Left renal cortex interstitium (tissue), 4 donors: ENCODE measurements around the gene SUMO3. TPM values are rescaled to one million over a fixed set of nuclear protein-coding genes. Genes with fewer than 3 reads are reported as not detected.

ENCODE experiments used
- DNase-seq, 4 donors: peaks; one replicate each; pipeline ENCODE4 v3.0.0-alpha.2; 2013; ENCODE audit warnings: low read depth in 4 of 4, low spot score in 2 of 4, missing footprints in 1 of 4
- polyA plus RNA-seq, 4 donors: library from polyadenylated mRNA; unstranded; fragments of 120-200 nt; gene quantifications; one replicate each; pipeline ENCODE4 v1.2.1, GENCODE V29; 2013; ENCODE audit not compliant: insufficient read length in 4 of 4

Gene SUMO3
- polyA plus RNA-seq, 4 donors, result 99.6 to 121 (median 113) TPM

DNA sequence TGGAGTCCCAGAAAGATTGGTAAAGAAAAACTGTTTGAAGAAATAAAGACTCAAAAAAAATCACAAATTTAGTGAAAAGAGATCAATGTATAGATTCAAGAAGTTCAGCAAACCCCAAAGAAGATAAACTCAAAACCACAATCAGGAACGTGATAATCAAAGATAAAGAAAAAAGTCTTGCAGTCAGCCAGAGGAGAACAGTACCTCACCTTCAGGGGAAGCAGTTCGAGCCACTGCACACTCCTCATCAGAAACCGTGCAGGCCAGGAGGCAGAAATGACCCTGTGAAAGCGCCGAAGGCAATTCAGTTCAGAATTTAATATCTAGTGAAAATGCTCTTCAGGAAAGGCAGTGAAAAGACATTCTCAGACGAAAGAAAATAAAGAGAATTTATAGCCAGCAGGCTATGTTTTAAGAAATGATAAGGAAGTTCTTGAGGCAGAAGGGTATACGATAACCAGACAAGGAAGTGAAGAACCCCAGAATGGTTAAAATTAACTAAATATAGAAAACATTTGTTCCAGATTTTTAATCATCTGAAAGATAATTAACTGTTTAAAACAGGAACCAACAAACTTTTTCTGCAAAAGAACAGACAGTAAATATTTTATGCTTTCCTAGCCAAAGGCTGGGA is 13.5 kb upstream of the SUMO3 start:
- no peak for DNase-seq

DNA sequence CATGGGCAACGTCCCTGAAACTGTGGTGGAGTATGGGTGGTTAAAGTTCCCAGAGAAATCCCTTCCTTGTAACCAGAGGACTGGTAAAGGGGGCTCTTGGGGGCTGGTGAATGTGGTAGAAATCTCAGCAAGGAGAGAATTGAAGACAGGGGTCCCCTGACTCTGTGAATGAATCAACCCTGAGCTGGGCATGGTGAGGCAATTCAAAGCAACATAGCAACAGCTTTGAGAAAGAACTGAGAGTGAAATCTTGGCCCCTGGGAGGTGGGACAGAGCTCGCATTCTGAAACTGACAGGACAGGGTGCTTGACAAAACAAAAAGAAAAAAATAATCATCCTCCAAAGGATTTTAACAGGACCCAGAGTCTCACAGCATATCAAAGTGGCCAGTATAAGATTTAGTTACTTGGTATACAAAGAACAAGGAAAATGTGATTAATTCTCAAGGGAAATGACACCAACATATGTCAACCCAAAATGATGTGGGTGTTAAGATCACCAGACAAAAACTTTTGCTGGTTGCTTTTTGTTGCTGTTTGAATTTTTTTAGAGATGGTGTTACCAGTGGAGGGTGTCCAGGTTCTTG is 11.7 kb upstream of the SUMO3 start:
- no peak for DNase-seq

DNA sequence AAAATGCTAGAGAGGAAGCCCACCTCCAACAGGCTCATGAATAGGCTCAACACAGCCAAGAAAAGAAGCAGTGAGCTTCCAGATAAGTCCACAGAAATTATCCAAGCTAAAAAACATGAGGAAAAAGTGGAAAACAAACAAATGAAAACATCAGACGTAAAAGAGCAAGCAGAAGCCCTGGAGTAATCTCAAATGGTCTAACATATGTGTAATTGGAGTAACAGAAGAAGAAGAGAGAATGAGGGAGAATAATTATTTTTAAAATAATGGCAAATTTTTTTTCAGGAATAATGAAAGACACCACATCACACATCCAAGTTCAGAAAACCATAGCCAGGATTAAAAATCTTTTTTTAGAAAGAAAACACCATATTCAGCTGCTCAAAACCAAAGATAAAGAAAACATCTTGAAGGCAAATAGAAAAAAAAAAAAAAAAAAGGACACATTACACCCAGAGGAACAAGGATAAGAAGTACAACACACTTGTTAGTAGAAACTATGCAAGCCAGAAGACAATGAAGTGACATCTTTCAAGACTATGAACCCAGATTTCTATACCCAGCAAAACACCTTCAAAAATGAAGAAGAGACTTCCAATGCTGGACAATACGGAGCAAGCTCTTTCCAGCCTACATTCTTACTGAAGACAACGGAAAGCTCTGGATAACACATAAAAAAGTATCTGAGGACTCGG is 10.6 kb upstream of the SUMO3 start:
- no peak for DNase-seq

DNA sequence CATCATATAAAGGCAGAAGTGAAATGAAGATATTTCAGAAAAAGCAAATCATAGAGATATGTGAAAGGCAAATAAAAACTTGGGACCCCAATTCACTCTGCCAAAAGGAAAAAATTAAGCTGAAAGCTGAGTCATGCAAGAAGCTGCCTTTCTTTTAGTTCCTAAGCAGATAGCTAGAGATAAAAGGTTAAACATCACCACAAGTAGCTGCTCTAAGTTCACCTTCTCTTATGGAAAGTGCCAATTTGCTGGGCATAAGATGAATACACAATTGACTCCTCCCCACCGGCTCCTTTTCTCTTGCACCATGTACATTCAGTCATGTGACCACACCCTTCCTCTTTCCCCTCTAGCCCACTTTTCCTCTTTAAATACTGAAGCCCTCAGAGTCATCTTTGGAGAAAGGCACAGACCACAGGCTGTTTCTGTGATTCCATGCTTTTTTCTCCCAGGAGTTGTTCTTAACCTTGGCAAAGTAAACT is 5.4 kb upstream of the SUMO3 start:
- no peak for DNase-seq

DNA sequence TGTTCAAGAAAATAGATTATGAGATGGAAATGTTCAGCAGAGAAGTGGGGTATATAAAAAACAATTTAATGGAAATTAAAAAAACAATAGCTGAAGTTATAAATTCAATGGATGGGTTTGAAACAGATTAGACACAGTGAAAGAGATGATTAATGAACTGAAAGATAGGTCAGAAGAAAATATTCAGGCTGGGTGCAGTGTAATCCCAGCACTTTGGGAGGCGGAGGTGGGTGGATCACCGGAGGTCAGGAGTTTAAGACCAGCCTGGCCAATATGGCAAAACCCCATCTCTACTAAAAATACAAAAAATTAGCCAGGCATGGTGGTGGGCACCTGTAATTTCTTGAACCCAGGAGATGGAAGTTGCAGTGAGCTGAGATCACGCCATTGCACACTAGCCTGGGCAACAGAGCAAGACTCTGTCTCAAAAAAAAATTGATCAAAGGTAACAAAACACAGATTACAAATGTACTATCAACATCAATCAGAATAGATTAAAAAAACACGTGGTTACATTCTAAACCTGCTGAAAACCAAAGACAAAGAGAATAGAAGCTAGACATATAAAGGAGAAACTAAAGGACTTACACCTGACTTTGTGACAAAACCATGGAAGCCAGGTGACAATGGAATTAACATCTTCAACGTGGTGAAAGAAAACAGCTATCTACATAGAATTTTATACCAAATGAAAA is 4.8 kb upstream of the SUMO3 start:
- no peak for DNase-seq

DNA sequence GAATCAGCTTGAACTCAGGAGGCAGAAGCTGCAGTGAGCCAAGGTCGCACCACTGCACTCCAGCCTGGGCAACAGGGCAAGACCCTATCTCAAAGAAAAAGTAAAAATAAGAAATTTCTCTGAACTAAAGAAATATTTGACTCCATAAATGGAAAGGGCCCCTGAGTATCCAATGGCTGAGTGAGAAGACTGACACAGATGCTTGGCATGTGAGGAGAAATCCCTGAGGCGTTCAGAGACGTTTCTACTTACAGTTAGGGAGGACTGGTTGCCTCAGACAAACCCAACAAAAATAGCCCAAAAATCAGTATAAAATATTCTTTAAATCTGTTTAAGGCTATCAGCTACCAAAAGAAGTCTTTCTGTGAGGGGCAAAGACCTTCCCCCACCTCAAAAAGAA is 3.0 kb upstream of the SUMO3 start:
- no peak for DNase-seq

DNA sequence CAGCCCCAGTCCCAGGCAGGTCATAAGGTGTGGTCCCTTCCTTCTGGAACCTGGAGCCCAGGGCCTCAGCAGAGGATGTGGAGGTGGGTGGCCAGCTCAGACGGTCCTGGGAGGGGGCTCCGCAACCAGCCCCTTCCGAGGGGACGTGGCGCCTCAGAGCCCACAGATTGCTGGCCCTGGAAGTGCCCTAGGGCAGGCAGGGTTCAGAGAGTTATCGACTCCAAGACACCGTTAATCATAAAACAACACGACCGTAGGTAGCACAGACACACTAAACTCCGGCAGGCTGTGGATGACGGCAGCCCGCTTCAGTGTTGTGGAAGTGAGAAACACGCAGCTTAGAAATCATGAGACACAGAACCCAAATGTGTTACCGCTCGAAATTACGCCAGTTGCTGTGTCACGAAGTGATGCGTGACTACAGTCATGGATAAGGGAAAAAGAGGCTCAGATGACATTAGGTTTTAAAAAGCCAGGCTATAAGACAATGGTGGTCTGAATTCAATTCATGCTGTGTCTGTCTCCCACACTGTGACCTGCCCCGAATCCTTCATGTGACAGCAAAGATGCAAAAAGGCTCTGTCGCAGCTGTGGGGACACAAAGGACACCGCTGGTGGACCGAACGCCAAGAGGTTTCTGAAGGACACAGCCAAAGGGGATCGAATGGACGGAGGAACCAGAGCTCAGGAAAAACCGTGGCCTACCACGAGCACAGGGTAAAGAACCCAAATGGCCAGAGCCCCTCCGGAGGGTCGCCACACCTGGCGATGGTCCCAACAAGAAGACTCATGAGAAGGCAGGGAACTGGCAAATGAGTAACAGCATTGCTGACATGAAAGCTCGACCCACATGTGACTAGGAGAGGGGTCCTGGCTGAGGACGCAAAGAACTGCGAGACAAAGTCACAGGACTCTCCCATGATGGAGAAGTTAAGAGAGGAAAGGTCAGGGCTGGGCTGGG is 1.7 kb upstream of the SUMO3 start:
- DNase-seq, result no peak

DNA sequence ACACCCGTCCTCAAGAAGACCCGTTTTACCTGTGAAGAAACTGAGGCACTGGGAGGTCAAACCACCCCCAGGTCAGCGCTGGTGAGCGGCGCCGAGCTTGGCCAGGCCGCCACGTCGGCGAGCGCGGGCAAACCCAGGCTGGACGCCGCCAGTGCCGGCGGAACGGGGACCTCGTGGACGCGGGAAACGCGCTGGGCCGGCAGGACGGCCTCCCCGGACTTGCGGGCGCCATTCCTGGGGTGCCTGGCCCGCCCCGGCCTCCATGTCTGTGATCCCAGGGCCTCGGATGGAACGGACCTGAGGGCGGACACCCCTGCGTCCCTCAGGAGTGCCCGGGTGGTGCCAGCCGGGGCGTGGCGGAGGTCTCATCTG is 764 bp upstream of the SUMO3 start:
- no peak for DNase-seq

DNA sequence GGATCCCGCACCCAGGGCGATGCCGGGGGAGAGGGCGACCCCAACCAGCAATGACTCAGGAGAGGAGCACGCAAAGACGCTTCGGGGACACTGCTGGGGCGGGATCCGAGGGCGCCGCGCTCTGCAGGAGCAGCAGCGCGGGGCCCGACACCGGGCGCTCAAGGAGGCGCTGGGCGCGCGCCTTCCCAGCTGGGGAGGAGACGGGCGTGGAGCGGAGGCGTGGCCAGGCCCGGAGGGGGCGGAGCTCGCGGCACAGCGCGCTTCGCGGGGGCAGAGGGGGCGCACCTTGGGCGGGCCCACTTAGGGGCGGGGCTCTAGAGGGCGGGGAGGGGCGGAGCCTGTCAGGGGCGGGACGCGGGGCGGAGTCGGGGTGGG is 369 bp downstream of the SUMO3 start:
- peak in 3 of 4 donors; percentile 61 to 76 (median 71) for DNase-seq

DNA sequence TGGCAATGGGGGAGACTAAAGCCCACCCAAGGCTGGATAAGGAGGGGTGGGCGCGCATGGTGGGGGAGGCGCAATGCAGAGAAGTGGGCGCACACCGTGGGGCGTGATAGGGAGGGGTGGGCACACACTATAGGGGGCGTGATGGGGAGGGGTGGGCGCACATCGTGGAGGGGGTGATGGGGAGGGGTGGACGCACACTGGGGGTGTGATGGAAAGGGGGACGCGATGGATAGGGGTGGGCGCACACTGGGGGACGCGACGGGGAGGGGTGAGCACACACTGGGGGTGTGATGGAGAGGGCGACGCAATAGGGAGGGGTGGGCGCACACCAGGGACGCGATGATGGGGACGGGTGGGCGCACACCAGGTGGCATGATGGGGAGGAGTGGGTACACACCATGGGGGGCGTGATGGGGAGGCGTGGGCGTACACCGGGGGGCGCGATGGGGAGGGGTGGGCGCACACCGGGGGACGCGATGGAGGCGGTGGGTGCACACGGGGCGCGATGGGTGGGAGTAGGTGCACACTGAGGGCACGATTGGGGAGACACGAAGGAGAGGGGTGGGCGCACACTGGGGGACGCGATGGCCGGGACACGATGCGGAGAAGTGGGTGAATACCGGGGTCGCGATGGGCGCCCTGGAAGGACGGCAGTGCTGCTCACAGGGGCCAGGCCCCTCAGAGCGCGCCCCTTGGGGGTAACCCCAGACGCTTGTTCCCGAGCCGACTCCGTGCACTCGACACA is 929 bp downstream of the SUMO3 start:
- no peak for DNase-seq

DNA sequence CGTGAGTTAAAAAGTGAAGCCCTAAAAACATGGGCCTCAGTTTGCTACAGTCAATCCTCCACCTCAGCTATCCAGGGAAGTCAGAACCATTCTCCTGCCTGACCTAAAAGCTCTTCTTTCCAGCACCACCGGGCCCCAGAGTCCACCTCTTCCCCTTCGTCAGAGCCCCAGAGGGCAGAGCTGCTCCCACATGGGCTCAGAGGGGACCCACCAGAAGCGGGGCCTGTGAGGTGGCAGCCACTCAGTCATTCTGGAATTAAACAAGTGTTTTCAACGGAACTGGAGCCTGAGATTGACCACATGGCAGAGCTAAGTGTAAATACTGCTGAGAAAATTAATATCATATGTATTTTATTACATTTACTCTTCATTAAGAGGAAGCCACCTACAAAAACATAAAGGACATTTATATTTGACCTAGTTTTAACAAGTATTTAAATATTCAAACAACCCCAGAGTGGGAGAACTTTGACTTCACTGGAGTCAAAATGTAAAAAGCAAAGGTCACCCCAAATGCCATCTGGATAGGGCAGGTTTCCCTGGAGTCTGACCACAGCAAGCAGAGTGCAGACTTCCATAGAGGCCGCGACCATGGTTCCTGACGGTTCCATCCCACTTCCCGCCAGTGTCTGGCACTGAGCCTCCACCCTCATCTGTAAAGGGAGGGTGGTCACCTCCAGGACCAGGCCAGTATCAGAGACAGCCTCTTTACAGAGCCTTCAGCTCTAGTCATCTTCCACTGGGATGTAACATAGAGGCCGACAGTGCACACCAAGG is 1.8 kb downstream of the SUMO3 start:
- no peak for DNase-seq

DNA sequence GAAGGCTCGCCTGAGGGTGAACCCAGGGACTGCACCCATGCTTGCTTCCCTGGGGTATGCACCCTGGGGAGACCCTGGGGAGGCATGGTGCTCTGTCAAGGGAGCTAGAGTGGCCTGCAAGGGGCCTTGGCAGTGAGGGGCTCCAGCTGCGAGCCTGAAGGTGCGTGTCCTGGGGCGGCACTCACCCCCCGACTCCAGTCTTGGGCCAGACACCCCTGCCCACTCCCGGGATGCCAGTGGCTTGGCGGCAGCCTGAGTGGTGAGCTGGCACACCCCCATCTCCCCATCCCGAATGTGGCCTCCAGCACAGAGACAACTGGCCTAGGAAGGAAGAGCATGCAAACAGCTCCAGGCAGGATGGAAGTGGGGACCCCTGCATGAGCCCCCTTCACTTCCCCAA is 2.6 kb downstream of the SUMO3 start:
- no peak for DNase-seq

DNA sequence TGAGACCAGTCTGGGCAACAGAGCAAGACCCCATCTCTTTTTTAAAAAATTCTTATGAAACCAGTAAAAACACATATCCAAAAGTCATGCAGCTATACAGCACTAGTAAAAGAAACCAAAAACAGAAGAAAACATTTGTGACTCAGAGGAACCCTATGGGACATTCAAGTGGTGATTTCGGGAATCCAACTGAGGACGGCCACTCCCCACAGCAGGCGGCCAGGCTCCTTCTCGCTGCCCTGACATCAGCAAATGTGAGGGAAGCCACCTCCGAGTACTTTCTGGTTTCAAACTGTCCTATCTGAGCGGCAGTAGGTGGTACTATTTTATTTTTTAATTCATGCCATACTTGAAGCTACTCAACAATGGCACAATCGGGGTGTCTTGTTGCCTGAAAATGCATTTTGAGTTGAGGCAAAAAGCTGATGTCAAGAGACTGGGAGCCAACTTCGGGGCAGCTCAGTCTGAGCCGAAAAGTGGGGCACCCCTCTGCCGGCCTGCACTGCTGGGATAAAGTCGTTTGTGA is 3.3 kb downstream of the SUMO3 start:
- DNase-seq, result no peak

DNA sequence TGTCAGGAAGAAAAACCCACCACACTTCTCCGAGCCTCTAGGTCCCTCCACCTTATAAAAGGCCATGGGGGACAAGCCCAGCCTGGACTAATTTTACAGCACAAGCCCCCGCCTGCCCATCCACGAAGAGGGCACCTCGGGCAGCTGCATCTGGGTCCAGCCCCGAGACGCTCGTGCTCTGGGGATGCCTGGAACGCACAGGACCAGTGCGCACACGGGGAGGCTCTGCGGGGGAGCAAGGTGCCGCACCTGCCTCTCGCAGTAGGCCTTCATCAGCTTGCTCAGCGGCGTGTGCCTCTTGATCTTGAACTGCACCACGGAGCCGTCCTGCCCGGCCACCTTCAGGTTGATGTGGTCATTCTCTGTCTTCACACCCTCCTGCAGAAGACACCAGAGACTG is 4.1 kb downstream of the SUMO3 start:
- DNase-seq, result no peak

DNA sequence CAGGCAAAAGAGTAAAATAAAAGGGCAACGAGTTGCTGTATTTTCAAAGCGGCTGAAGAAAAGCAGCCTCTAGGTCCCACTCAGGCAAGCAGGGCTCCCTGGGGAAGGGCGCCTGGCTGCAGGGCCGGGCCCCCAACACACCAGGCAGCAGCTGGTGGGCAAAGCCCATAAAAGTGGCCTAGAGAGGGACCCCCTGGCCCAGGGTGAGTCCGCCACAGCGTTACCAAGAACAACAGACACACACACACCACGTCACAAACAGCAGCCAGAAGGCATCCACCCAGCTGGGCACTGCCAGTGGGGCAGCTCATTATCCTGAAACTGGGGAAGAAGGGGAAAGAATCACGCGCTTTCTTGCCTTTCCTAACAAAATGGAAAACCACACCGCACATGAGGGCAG is 4.7 kb downstream of the SUMO3 start:
- no peak for DNase-seq

DNA sequence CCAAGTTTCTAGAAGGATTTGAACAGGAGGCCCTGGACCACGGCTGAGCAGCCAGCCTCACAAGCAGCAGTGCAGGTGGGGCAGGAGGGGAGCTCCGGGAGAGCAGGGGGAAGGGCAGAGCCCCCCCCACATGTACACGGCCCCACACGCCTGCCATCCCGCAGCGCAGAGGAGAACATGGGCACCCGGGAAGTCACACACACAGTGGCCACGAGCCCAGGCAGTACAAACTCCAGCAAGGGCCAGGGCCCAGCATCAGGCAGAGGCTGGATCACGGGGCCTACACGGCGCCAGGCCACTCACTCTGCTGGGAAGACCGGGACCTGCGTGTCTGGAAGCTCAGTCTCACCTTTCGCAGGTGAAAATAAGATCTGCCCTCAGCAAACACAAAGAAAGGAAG is 5.2 kb downstream of the SUMO3 start:
- no peak for DNase-seq

DNA sequence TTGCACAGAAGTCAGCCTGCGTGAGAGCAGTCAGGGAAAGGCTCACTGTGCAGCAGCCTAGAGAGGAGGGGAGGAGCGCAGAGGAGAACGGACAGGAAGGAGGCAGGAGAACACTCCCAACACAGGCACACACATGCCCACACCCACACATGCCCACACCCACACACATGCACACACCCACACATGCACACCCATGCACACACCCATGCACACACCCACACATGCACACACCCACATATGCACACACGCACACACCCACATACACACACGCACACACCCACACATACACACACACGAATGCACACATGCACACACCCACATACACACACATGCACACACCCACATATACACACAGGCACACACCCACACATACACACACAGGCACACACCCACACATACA is 7.1 kb downstream of the SUMO3 start:
- no peak for DNase-seq

DNA sequence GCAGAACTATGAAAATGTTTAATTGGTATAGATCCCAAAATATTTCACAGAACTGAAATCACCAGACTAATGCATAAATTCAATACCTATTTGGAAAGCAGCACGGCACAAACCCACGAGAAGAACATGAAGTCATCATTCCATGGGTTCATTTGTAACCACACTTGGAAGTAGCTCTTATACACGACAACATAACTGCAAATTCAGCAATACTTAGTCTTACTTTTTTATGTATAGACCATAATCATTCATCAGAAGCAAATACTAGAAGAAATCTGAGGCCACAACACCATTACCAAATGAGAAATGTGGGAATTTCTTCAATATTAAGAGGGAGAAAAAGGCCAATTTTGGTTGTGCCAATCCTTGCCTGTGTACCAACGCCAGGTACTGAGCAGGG is 12.0 kb downstream of the SUMO3 start:
- DNase-seq, result no peak

DNA sequence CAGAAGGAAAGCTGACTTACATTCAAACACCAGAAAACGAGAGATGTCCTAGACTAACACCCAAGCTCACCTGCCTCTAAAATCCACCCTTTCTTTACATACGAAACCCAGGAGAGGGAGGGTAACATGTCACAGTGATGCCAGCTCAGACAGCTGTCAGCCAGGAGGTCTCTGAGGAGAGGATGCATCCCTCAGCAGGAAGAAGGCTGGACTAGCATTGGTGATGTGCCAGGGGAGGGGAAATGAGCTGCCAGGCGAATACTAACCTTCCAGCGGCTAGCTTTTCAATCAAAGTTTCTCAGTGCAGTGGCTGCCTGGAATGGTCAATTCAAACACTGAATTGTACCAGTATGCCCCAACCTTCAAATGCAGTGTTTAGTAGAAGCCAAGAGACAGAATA is 12.6 kb downstream of the SUMO3 start:
- no peak for DNase-seq
